Suppressor macrophage treated with lipopolysaccharide for 4 hours (primary cell): ENCODE measurements around the gene FRMD4A.
A peak's percentile ranks its signal among the peaks of the same experiment; 100 is the strongest.

Source experiments
- DNase-seq: peaks from one replicate; pipeline ENCODE4 v3.0.0-alpha.2; 2020

The FRMD4A gene

GRCh38 chr10:14330388-14331061 is at the start of gene FRMD4A:
Gene FRMD4A (minus strand): TSS chr10:14330924.
- DNase-seq, result no peak

GRCh38 chr10:14379556-14380280 is 49.0 kb upstream of the FRMD4A start:
- no peak for DNase-seq

DNA sequence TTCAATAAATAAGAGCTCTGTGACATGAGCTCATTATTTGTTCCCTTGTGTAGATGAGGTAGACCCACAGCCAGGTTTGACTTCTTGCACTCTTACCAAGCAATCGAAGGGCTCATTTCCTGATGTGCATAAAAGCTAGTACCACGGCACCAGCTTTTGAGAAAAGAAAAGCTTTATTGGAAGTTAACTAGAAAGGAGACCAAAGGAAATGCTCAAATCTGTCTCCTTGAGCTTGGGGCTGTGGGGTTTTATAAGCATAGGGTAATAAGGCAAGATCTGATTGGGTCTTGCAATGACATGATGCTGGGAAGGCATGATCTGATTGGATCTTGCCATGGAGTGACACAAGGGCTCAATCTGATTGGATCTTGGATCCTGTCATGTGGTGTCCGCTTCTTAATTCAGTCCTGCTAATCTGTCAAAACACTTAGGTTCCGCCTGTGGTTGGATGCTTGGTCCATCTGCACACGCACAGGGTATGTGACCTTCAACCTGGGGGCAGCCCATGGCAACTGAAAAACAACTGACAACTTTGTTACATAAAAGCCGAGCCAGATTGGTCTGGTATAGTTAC is 47.8 kb upstream of the FRMD4A start:
- no peak for DNase-seq

DNA sequence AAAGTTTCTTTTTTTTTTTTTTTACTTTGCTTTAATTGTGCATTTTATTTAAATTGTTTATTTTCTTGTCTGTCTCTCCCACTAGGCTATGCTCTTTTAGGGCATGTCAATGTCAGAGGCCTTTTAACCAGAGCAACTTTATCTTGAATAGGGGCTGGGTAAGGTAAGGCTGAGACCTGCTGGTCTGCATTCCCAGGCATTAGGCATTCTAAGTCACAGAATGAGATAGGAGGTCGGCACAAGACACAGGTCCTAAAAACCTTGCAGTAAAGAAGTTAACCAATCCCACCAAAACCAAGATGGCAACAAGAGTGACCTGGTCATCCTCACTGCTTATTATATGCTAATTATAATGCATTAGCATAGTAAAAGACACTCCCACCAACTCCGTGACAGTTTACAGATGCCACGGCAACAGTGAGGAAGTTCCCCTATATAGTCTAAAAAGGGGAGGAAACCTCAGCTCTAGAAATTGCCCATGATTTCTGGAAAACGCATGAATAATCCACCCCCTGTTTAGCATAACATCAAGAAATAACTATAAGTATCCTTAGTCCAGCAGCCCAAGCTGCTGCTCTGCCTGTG is 47.0 kb upstream of the FRMD4A start:
- no peak for DNase-seq

DNA sequence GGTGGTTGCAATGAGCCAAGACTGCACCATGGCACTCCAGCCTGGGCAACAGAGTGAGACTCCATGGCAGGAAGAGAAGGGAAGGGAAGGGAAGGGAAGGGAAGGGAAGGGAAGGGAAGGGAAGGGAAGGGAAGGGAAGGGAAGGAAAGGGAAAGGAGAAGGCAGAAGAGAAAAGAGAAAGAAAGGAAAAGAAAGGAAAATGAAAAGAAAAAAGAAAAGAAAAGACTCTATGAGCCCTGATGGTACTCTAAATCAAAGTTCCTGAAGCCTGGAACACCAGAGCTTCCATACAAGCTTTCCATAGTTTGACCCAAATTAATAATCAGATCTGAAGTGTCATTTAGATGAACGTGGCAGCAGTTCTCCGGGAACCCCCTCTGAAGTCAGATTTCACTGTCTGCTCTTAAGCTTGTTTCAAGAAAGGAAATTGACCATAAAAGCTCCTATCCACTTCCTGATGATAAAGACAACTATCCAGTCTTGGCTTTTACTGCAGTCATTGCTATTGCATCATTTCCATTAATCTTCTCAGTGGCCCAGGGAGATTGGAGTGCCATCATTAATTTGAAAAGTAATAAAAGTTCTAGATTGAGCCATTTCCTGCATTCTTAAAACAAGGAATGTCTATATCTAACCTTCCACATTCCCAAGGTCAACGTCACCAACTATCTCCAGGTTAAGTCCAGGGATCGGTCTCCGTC is 44.2 kb upstream of the FRMD4A start:
- no peak for DNase-seq

- DNase-seq, result no peak
Measured at GRCh38 chr10:14372606-14373005, 41.9 kb upstream of the FRMD4A start.

DNA sequence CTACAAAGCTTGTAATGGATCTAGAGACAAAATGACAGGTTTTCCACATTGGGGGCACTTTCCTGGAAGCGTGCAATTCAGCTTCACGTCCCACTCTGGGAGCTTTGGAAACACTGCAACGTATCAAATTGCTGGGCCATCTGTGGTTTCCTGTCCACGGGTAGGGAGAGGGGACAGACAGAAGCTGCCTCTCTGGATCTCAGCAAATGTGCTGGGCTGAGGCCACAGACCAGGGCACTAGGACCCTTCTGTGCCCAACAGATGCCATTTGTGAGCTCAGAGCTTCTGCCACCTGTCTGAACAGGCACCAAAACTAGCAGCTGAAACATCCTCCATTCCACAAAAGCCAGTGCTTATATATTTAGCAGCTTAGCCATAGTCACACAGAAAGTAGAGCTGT is 40.9 kb upstream of the FRMD4A start:
- DNase-seq, result no peak

GRCh38 chr10:14370894-14371293 is 40.2 kb upstream of the FRMD4A start:
- DNase-seq, result no peak

DNA sequence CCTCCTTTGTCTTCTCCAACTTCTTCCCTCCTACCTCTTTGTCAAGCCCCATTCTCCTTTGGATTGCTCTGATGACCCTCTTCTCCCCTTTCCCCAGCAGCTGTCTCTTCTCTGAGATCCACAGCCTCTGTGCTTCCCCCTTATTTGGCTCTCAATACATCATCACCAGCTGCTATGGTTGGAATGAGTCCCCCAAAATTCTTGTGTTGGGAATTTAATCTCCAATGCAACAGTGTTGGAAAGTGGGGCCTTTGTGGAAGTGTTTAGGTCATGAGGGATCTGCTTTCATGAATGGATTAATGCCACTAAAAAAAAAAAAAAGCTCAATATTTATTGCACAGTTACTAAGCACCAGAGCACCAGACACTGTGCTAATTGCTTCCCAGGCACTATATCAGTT is 39.2 kb upstream of the FRMD4A start:
- no peak for DNase-seq

DNA sequence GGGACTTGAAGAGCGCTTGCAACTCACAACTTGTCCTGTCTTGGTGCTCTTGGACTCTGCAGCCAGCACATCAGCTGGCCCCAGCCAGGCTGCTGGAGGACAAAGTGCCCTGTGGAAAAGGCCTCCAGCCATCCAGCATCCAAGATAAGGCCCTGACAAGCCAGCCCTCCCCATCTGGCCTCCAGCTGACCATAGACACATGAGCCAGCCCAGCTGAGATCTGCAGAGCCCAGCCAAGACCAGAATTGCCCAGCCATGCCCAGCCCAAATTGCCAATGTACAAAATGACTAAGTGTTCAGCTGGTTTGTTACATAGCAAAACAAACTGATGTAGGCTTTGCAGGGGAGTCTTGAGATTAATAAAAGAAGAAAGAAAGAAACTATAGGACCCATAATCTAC is 36.0 kb upstream of the FRMD4A start:
- no peak for DNase-seq

- no peak for DNase-seq
Measured at GRCh38 chr10:14365266-14365665, 34.5 kb upstream of the FRMD4A start.

DNA sequence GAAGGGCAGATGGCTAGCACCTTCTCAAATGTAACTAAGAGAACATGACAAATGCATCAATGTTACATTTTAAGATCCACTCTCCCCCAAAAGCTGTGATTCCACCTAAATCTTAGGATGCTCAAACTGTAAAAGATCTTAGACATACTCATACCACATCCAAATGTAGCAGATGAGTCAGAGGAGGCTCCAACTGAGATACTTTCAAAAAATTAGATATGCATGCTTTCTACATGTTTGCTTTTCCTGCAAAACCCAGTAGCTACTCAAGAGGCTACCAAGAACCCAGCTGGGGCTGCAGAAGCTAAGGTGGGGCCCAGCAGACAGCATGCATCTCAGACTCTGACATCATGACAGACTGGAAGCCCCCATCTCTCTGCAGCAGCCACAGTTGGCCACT is 31.4 kb upstream of the FRMD4A start:
- no peak for DNase-seq

GRCh38 chr10:14360961-14361360 is 30.2 kb upstream of the FRMD4A start:
- no peak for DNase-seq

- no peak for DNase-seq
Measured at GRCh38 chr10:14360515-14360914, 29.8 kb upstream of the FRMD4A start.

DNA sequence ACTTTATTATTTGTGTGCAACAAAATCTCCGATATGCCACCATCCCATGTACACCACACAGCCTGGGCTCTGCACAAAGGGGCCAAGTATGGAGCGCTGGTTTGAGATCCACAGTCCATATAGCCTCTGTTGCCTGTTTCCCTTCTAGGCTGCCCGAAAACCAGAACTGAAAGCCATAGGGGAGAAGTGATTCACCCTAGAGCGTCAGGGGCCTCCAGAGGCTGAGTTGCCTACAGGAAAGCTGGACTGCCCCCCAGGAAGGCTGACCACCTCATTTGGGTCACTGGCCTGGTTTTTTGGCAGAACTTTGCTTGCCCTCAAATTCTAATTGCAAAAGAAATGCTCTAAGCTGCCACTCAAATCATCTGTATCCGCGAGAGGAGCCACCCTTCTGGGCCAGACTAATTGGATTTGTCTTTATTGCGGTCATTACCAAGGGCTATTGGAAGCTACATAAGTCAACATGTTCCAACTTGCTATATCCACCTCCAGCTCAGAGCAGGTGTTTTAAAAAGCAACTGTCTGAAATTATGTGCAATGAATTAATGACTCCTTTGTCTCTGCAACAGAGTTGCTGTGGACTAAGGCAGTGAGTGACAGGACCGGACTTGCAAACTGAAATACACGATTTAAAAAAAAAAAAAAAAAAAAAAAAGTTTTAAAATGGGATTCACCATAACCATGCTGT is 28.3 kb upstream of the FRMD4A start:
- peak; percentile 20 for DNase-seq

GRCh38 chr10:14356921-14357320 is 26.2 kb upstream of the FRMD4A start:
- no peak for DNase-seq

DNA sequence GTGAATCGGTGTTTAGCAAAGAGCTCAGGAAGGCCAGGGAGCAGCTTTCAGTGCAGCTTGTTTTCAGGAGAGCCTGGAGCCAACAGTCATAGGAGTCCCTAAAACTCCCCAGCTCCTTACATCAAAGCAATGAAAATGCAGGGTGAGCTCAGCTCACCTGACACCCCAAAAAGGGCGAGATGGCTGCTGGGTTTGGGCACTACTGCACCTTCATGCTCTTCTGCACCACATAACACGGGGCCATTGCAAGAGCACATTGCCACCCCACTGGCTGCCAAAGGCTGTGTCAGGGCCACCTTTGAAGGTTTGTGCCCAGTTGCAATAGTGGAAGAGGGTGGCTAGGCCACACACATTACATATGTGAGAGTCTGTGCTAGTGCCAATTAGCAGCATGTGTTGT is 25.0 kb upstream of the FRMD4A start:
- no peak for DNase-seq

DNA sequence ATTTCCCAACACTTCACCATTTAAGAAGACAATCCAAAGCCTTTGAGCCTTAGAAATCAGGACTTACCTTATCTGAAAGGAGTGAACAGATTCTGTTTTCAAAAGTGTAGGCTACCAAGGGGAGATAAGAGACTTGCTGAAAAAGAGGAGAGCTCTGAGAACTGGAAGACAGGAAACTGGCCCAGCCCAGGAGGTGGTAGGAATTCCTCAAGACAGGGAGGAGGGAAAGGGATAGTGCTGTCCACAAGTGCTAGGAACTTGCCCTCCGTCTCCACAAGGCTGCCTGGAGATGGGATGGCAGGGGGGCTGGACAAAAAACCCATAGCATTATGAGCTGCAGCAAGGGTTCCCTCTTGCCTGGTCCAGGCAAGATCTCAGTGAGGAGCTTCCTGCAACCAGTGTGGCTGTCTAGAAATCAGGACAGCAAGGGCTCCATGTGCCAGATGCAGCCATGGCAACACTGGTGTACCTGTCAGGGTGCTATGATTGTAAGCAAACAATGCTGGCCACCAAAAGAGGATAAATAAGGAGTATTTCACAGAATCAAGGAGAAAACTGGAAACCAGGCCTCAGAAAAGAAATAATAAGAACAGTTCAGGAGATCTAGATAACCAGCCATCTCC is 22.7 kb upstream of the FRMD4A start:
- no peak for DNase-seq

- DNase-seq, result no peak
Measured at GRCh38 chr10:14350006-14350405, 19.3 kb upstream of the FRMD4A start.

DNA sequence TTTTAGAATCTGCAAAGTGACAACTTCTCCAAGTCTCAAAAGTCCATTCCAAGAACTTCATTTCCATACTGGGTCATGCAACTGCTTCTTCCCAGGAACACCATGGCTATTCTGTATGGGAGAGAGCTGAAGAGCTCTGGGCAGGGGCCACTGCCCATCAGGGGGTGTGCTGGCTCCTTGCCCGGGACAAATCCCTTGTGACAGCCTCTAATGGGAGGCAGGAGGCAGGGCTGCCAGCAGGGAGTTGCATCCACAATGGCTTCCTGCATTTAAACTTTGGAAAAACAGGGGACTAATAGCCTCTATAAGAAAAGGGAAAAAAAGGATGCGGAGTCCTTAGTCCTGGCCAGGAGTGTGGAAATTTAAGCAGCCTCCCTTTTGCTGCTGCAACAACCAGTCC is 18.4 kb upstream of the FRMD4A start:
- DNase-seq, result no peak

- no peak for DNase-seq
Measured at GRCh38 chr10:14345262-14345661, 14.5 kb upstream of the FRMD4A start.

DNA sequence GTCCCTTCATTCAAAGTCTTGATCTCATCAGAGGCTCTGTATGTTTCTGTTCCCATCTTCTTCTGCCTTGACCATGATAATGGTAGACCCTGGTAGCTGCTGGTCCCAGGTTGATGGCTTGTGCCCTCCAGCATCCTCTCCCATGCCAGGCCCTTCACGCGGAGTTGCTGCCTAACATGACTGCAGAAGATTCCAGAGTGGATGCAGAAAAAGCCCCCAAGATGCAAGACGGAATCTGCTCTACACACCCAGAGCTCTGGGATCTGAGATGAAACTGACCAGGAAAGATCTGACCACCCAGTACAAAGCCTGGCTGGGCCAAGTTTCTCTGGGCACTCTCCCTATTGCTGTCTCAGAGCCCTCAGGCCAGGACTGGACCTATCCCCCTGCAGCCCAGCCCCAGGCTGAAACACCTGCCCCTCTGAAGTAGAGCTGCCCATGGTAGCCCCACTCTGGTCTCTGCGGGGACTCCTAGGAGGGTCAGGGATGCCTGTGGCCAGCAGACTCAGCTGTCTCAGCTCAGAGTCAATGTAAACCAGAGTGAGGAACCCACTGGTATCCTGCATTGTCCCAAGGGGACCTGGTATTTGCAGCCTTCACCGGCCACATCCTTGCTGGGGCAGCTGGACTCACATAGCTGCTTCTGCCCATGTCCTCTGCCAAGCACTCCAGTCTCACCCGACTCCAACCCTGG is 9.5 kb upstream of the FRMD4A start:
- no peak for DNase-seq
